Femur (tissue), 1 donor: ENCODE data around the gene EFNA3.
"Not testable (repeated sequence)": the region's sequence is repeated elsewhere in the genome, so short reads cannot be mapped to it uniquely, and the experiment has no call there.

Experiments used
- DNase-seq: peaks from one replicate; pipeline ENCODE4 v3.0.0-alpha.2; 2017

Gene EFNA3

DNA sequence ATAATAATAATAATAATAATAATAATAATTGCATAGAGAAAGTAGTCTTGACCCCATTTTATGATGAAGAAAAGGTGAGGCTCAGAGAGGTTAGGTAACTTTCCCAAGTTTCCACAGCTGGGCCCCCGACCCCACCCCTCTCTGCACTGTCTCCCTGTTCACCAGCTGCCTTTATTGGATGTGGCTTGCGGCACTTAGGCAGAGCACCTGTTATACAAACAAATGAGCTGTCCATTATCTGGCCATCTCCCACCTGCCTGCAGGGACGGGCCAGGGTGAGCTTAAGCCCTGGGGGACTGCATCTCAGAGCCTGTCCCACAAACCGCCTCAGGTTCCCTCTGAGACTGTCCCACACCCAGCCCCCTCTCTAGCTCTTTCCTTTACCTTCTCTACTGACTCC is 39.0 kb downstream of the EFNA3 start:
- DNase-seq = no peak

GRCh38 chr1:155118090-155118489 is 39.5 kb downstream of the EFNA3 start:
- not testable (repeated sequence) for DNase-seq

GRCh38 chr1:155120253-155120652 is 41.6 kb downstream of the EFNA3 start:
- no peak for DNase-seq

DNA sequence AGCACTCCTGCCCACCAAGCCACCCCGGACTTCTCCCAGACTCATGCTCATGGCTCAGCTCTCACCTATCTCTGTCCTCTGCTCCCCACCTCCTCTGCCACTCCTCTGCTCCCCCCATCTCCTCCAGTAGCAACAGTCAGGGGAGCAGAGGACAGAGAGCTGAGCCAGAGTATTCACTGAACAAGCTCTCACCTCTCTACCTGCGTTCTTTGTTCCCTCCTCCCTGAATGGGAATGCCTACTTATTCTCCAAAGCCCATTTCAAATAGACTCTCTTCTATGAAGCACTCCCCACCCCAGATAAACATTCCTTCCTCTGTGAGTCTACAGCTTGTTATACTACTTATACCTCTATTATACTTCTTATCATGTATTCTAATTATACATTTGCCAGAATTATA is 42.6 kb downstream of the EFNA3 start:
- DNase-seq = no peak

DNA sequence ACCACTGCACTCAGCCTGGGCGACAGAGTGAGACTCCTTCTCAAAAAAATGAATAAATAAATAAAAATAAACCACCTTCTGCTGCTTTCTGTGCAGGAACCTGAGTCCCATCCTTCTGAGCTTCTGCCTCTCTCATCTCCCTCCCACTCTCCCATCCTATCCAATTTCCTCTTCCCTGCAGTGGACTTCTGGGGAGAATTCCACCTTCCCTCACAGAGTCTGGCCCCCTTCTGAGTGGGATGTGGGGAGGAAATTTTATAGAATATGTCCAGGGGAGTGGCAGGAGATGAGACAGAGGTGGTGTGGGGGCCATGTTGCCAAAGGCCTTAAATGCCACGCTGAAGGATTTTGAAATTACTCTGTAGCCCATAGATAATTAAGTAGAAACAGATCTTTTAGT is 43.7 kb downstream of the EFNA3 start:
- DNase-seq = no peak

GRCh38 chr1:155123801-155124200 is 45.2 kb downstream of the EFNA3 start:
- DNase-seq = no peak

GRCh38 chr1:155124503-155125463 is 46.1 kb downstream of the EFNA3 start:
- DNase-seq = peak; percentile 55

DNA sequence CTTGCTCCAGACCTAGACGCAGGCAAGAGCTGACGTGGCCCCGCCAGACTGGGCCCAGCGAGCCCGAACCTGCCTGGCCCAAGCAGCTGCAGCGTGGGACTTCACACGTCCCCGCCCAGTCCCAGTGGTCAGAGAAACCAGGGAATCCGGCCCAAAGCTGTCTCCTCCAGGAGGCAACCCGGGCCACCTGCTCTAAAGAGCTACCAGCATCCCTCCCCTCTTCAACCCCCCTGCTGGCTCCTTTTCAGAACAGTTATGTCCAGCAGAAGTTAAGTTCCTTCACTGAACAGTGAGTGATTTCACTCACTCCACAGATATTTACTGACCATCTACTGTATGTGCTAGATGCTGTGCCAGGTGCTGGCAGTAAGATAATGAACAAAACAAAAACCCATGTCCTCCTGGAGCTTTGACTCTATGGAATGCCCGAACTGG is 46.9 kb downstream of the EFNA3 start:
- DNase-seq = no peak

DNA sequence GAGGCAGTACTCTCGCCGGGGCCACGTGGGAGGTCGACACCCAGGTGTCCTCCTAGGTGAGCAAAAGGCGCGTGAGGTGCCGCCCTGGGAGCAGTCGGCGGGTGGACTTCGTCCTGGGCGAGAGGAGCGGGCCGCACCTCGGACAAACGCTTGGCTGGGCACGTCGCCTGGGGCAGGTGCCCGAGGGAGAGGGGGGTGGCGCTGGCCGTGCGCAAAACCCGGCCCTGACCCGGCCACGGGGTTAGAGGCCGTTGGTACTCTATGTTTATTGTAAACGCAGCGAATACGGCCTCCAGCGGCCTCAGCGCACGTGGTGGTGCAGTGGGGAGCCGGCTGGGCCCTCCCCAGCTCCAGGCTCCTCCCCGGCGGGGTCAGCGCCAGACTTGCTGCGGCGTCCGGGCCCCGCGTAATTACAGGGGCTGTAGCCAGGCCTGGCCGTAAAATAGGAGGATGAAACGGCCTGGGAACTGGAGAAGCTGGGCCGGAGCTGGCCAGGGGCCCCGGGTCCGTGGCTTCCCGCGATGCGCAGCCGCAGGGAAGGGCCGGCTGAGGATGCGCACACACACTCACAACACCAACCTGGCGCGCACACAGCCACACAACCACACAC is 47.4 kb downstream of the EFNA3 start:
- DNase-seq = peak; percentile 88

DNA sequence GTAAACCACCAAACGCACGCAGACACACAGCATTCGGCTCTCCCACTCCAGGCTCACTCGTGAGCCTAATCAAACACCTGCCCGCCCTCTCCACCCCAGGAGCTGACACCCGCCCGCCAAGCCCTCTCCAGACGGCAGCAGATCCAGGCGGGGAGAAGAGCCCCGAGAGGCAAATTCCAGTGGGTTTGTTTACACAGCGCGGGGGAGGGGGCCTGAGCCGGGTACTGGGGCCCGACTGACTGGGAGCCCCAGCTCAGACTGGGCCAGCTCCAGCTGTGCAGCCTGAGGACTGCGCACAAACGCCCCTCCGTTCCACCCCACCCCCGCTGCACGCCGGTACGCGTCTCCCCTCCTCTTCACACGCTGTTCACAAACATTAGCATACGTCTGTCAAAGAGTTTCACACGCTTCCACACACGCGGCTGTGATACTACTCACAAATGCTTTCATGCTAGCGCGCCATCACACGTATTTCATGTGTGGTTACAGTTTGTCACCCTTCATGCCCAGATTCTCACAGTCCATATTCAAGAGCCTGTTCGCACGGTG is 48.0 kb downstream of the EFNA3 start:
- DNase-seq = peak; percentile 55

DNA sequence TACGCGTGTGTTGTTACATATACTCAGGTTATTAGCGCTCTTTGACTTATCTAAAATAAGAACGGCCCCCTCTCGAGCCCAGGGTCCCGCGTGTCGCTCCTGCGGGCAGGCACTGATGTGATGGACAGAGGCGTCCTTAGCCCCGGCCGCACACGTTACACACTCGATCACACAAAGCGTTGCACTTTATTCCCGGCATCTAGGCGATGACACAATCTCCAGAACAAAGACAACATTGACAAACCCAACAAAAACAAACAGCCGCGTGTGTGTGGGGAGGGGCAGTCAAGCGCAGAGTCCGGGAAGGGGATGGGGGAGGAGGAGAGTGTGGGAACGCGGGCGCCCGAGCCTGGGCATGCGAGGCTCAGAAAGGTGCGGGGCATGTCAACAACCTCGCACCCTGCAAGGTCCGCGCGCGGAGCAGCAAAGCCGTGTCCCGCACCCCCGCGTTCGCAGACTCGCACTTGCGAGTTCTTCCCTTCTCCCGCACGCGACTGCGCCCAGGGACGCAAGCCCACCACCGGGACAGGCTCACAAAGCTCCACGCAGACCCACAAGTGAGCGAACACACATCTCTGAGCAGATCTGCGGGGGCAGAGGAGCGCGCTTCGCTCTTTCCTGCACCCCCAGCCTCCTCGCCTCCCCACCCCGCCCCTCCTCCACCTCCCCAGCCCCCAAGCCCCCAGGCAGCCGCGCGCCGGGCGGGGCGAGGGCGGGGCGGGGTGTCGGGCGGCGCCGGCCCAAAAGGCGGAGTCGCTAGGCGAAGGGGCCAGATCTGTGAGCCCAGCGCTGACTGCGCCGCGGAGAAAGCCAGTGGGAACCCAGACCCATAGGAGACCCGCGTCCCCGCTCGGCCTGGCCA is 48.7 kb downstream of the EFNA3 start, which contains the start of gene EFNA1:
Gene EFNA1, plus strand, starts transcription at position 772 of the 862 bp plus-strand sequence. CDS start 102 bp downstream, outside the sequence.
- peak; percentile 70 for DNase-seq

- no peak for DNase-seq
These were observed 49.5 kb downstream of the EFNA3 start for GRCh38 chr1:155127967-155128754.

DNA sequence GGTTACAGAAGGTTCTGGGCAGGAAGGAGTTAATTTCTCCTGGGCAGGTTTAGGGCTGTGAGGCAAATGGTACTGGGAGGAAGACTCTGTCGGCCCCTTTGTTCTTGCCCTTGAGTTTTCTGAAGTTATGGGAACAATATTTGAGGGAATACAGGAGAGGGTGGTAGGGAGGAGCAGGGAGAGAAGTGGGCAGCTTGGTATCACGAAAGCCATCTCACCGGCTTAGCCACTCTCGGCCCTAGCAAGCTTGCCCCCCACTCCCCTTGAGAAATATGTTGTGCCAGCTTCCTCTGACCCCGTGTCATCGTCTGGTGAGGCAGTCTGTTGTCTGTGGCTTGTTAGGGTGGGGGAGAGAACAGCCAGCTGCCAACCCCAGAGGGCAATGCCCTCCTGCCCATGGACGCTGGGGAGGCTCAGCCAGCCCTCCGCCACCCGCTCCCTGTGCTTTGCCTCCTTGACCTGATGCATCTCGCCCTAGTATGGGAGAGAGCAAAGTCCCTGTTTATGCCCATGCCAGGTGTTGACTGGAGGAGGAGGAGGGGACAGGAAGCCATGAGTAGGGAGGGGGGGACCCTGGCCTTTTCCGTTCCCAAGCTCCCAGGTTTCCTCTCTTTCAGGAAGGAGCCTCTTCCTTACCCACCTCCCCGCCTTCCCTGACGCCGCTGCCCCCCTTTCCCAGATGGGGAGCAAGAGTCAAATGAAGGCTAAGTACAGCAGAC is 50.3 kb downstream of the EFNA3 start:
- no peak for DNase-seq

DNA sequence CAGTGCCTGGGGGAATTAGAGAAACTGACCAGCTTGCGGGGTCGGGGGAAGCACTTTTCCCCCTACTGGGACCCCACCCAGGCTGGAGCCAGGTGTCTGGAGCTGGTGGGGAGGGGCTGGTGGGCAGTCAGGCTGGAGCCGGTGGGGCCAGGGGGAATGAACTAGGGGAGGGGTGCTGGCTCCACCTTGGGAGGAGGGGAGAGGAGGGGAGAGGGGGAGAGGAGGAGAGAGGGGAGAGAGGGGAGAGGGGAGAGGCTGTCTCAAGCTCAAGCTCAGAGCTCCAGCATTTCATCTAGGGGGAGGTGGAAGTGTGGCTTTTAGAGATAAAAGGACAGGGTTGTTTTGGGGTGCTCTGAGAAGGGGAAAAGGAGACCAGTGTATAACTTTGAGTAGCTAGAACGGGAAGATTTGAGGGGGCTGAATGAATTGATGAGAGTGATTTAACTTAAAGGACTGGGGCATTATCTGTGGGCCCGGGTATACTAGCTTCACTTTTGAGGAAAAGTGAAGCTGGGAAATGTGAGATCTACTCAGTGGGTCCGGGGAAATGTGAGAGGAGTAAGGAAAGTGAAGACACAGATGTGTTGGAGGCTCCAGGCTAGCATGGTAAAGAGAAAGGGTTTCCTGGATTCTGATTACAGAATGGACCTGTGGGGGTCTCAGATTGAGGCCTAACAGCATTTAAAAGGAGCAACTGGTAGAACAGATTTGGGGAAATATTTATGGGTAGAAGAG is 51.8 kb downstream of the EFNA3 start:
- no peak for DNase-seq

DNA sequence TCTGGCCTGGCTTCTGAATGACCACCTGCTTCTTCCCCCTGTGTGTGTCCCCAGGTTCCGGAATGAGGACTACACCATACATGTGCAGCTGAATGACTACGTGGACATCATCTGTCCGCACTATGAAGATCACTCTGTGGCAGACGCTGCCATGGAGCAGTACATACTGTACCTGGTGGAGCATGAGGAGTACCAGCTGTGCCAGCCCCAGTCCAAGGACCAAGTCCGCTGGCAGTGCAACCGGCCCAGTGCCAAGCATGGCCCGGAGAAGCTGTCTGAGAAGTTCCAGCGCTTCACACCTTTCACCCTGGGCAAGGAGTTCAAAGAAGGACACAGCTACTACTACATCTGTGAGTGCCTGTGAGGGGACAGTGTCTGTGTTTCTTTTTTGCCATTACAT is 52.6 kb downstream of the EFNA3 start:
- no peak for DNase-seq

DNA sequence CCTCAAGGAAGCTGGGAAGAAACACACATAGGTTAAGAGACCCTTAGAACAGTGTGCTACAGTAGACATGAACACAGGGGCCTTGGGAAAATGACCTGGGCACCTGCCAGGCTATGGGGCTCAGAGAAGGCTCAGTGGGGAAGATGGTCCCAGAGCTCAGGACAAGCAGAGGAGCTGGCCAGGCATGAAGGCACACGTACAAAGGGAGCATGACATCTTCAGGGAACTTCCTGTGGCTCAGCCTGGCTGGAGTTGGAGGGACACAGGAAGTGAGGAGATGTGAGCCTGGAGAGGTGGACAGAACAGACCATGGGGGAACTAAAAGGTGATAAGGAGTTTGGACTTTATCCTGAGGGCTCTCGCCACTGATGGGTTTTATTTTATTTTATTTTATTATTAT is 53.2 kb downstream of the EFNA3 start:
- no peak for DNase-seq

DNA sequence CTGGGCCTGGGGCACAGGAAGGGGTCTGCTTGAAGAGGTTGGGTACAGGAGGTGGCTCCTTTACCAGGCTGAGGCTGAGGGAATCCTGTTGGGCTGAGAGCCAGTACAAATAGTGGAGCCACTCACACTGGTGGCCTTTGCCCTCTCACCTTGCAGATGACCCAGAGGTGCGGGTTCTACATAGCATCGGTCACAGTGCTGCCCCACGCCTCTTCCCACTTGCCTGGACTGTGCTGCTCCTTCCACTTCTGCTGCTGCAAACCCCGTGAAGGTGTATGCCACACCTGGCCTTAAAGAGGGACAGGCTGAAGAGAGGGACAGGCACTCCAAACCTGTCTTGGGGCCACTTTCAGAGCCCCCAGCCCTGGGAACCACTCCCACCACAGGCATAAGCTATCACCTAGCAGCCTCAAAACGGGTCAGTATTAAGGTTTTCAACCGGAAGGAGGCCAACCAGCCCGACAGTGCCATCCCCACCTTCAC is 55.2 kb downstream of the EFNA3 start:
- no peak for DNase-seq

GRCh38 chr1:155134322-155134721 is 55.7 kb downstream of the EFNA3 start:
- no peak for DNase-seq

- peak; percentile 91 for DNase-seq
These were observed 56.3 kb downstream of the EFNA3 start for GRCh38 chr1:155134880-155135414.

GRCh38 chr1:155135415-155136028 is 56.9 kb downstream of the EFNA3 start, which contains the start of gene SLC50A1:
Gene SLC50A1 (plus strand): TSS chr1:155135852. CDS start chr1:155135912, 60 bp downstream.
- peak; percentile 98 for DNase-seq
